HG03175 (cell line): ENCODE data around the gene MICAL3.
"Not testable (repeated sequence)": the region's sequence is repeated elsewhere in the genome, so short reads cannot be mapped to it uniquely, and the experiment has no call there.

Experiments
- ATAC-seq: cut with Tn5 transposase; IDR thresholded peaks from one replicate; pipeline ENCODE4 v1.9.1; 2021; ENCODE audit warnings: mild to moderate bottlenecking, moderate library complexity; ENCODE audit not compliant: unreplicated experiment

MICAL3 gene

DNA sequence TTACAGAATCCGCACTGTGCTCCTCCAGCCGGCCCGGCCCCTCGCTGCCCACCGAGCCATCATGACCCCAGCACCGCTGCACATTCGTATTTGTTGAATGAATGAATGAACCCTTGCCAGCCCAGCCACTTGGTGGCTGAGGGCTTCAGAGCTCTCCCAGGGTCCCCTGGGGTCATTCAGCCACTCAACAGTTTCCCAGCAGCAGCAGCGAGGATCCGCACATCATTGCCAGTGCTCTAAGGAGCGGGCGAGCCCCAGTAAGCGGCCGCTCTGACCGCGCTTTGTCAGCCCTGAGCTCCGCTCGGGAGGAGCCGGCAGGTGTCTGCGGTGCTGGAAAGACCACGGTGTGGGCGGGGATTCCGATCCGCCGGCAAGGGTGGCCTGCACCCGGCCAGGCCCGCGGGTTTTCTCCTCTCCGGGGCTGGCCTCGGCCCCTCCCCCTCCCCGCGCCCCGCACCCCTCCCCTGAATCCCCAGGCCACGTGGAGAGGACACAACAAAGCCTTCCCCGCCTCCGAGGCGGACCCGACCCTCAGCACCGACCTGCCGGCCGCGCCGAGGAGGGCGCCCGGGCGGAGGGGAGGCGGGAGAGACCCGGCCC, 250.7 kb downstream of the MICAL3 start:
- ATAC-seq, result peak; percentile 23

GRCh38 chr22:17772958-17773605, 251.3 kb downstream of the MICAL3 start:
- ATAC-seq, result no peak

GRCh38 chr22:17772249-17772957, 252.0 kb downstream of the MICAL3 start:
- no peak for ATAC-seq

- ATAC-seq, result no peak
Observed at GRCh38 chr22:17770180-17771077, 253.9 kb downstream of the MICAL3 start.

- no peak for ATAC-seq
Observed at GRCh38 chr22:17769716-17770082, 254.7 kb downstream of the MICAL3 start.

DNA sequence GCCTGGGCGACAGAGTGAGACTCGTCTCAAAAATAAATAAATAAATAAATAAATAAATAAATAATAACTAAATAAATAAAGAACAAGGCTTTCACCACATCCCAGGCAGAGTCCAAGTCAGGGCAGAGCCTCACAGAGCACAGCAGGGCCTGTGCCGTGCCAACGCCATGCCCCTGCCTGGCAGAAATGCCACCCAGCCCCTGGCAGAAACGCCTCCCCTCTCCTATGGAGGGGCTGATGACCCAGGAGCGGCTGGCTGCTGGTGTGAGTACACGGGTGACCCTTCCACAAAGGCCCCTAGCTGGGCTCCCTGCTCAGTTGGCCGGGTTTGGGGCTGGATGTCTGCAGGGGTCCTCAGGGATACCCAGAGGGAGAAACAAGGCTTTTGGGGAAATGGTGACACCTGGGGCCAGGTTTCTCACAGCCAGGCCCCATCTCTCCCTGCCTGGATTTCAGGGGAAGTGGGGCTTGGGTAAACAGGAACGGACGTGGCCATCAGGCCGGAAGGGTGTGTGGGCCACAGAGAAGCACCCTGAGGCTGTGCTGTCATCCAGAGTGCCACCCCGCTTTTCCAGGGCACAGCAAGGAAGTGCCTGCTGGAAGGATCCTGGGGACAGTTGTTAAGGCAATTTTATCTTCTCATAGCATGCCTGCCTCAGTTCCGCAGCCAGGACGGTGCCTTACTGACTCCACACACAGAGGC, 255.2 kb downstream of the MICAL3 start:
- ATAC-seq, result no peak

DNA sequence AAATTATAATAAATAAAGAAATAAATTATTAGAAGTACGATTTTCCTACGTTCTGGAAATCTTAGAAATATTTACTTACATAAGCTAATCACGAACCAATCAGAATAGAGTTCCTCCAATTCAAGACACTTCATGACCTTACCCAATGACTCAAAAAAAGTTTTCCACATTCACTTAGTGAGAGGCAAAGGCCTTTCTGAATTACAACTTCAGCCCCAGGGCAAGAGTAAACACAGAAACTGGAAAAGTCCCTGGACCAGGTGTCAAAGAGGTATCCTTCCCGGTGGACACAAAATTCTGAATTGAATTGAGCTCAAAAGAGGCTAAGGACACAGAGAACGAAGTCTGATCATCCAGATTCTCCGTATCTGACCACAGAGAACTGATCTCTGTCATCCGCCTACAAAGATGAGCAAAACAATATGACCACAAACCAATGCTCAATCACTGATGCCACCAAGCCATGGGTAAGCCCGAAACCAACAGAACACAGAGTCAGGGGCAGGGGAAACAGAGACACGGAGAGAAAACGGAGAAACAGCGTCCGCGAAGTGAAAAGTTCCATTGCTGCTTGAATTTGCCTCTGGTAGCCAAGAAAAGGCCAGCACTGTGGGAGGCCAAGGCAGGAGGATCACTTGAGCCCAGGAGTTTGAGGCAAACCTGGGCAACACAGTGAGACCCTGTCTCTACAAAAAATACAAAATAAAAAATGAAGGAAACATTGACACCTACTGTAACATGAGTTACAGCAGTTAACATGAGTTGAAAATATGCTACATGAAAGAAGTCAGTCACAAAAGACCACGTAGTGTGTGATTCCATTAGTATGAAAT, 256.9 kb downstream of the MICAL3 start:
- peak; percentile 74 for ATAC-seq

- ATAC-seq, result not testable (repeated sequence)
Observed at GRCh38 chr22:17764852-17765251, 259.5 kb downstream of the MICAL3 start.

GRCh38 chr22:17764036-17764435, 260.3 kb downstream of the MICAL3 start:
- no peak for ATAC-seq

- ATAC-seq, result not testable (repeated sequence)
Observed at GRCh38 chr22:17763442-17763841, 260.9 kb downstream of the MICAL3 start.

DNA sequence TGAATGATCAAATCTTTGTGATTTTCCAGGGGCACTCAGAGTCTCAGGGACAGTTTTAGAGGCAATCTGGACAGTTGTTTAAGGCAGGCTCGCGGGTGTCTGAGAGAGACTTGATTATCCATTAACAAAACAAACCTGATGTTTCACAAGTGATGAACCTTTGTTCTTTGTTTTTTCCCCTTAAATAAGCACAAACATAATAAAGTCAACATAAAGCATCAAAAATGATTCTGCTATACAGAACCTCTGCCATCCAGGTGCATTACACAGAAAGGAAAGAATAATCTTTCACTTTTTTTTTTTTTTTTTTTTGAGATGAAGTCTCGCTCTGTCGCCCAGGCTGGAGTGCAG, 263.2 kb downstream of the MICAL3 start:
- no peak for ATAC-seq

GRCh38 chr22:17754233-17754925, 270.0 kb downstream of the MICAL3 start:
- no peak for ATAC-seq

GRCh38 chr22:17753401-17753989, 270.9 kb downstream of the MICAL3 start:
- ATAC-seq, result no peak

DNA sequence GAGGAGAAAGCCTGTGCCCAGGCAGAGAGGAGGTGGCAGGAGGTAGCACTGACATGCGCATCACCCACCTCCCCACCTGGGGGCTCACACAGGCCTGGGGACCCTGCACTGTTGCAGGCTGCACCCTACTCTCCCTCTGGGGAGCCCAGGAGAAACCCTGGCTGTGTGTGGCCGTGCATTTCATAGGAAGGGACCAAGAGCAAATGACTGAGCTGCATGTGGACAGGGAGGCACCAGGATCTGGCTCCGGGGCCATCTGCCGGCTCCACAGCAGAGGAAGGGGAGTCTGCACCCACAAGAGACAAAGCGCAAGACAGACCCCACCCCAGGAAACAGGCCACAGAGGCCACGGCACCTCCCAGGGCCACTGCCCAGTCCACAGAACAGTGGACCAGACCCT, 272.8 kb downstream of the MICAL3 start:
- ATAC-seq, result no peak

- ATAC-seq, result no peak
Observed at GRCh38 chr22:17749605-17750395, 274.6 kb downstream of the MICAL3 start.

DNA sequence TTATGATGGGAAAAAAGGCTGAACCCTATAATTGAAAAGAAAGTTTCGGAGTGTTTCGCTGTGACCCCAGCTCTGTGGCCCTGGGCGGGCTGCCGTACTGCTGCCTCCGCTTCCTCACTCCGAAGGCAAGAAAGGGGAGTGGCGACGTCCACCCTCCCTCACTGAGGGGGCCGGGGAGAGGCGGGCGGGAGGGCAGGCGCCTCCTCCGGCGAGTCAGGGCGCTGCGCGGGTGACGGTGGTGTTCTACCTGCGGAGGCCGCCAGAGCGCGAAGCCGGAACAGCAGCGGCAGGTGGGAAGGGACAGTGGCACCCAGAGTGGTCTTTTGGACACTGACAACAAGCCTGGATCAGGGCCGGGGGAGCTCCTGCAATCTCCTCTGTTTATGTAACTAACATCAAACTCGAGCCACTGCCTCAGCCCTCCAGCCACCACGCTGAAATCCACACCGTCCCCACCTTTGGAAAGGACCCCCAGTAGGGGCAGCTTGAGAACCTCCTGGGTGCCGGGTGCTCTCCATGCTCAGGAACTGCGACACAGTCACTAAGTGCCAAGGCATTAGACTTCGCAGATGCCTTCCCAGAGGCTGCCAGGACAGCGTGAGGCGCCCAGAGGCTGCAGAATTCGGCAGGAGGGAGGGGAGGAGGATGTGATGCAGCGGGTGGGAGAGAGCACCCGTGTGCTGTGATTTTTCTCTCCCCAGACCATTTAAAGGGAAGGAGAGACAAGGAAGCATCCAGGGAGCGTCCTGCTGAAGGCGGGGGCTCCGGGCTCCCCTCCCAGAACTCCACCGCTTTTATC, 275.6 kb downstream of the MICAL3 start:
- ATAC-seq, result no peak

- no peak for ATAC-seq
Observed at GRCh38 chr22:17746916-17747315, 277.4 kb downstream of the MICAL3 start.
